NK-92 treated with Interleukin-12 subunit alpha and Interleukin-12 subunit beta, amount 100 ng/mL, for 24 hours (cell line): ENCODE results near the gene KCTD12.
"Not testable (repeated sequence)": the region's sequence is repeated elsewhere in the genome, so short reads cannot be mapped to it uniquely, and the experiment has no call there.

ENCODE experiments used
- DNase-seq: peaks from one replicate; lab custom pipeline; 2025; lab: John Stamatoyannopoulos, UW

KCTD12 gene

GRCh38 chr13:76886292-76887075 is at the start of gene KCTD12:
KCTD12 (minus strand) TSS chr13:76886405; CDS start chr13:76886148, 257 bp downstream.
- DNase-seq: no peak

- no peak for DNase-seq
These were observed 48.5 kb upstream of the KCTD12 start for GRCh38 chr13:76934671-76935070.

- no peak for DNase-seq
These were observed 45.9 kb upstream of the KCTD12 start for GRCh38 chr13:76932076-76932475.

GRCh38 chr13:76929851-76930374 is 43.7 kb upstream of the KCTD12 start:
- no peak for DNase-seq

- DNase-seq: no peak
These were observed 43.1 kb upstream of the KCTD12 start for GRCh38 chr13:76929320-76929719.

- DNase-seq: no peak
These were observed 42.3 kb upstream of the KCTD12 start for GRCh38 chr13:76928456-76928855.

GRCh38 chr13:76927955-76928354 is 41.8 kb upstream of the KCTD12 start:
- DNase-seq: no peak

GRCh38 chr13:76925115-76925514 is 38.9 kb upstream of the KCTD12 start:
- no peak for DNase-seq

- DNase-seq: no peak
These were observed 35.3 kb upstream of the KCTD12 start for GRCh38 chr13:76921516-76921915.

- not testable (repeated sequence) for DNase-seq
These were observed 31.7 kb upstream of the KCTD12 start for GRCh38 chr13:76917755-76918481.

- DNase-seq: no peak
These were observed 30.9 kb upstream of the KCTD12 start for GRCh38 chr13:76917095-76917494.

- no peak for DNase-seq
These were observed 27.7 kb upstream of the KCTD12 start for GRCh38 chr13:76913898-76914297.

- DNase-seq: no peak
These were observed 26.3 kb upstream of the KCTD12 start for GRCh38 chr13:76912476-76912875.

- no peak for DNase-seq
These were observed 18.3 kb upstream of the KCTD12 start for GRCh38 chr13:76904507-76904906.

- peak; percentile 44 for DNase-seq
These were observed 17.4 kb upstream of the KCTD12 start for GRCh38 chr13:76903544-76904162.

- DNase-seq: not testable (repeated sequence)
These were observed 12.9 kb upstream of the KCTD12 start for GRCh38 chr13:76899066-76899465.

GRCh38 chr13:76897171-76897570 is 11.0 kb upstream of the KCTD12 start:
- DNase-seq: not testable (repeated sequence)

GRCh38 chr13:76894401-76895110 is 8.4 kb upstream of the KCTD12 start:
- DNase-seq: no peak

- DNase-seq: no peak
These were observed 6.3 kb upstream of the KCTD12 start for GRCh38 chr13:76892488-76892887.

GRCh38 chr13:76890021-76890420 is 3.8 kb upstream of the KCTD12 start:
- DNase-seq: no peak

- DNase-seq: no peak
These were observed 3.0 kb upstream of the KCTD12 start for GRCh38 chr13:76889254-76889653.

GRCh38 chr13:76888421-76888820 is 2.2 kb upstream of the KCTD12 start:
- DNase-seq: no peak
